HG03060 (cell line): ENCODE data around the gene TTC21A.
A peak's percentile ranks its signal among the peaks of the same experiment; 100 is the strongest.

ENCODE experiments used
- ATAC-seq: cut with Tn5 transposase; IDR thresholded peaks from one replicate; pipeline ENCODE4 v1.9.1; 2021; ENCODE audit warnings: low read depth, moderate number of reproducible peaks; ENCODE audit not compliant: unreplicated experiment

The TTC21A gene

GRCh38 chr3:39115870-39116269, 8.4 kb downstream of the TTC21A start:
- no peak for ATAC-seq

- ATAC-seq = no peak
These were observed 10.6 kb downstream of the TTC21A start for GRCh38 chr3:39118079-39118478.

GRCh38 chr3:39118931-39119660, 11.6 kb downstream of the TTC21A start:
- ATAC-seq = no peak

DNA sequence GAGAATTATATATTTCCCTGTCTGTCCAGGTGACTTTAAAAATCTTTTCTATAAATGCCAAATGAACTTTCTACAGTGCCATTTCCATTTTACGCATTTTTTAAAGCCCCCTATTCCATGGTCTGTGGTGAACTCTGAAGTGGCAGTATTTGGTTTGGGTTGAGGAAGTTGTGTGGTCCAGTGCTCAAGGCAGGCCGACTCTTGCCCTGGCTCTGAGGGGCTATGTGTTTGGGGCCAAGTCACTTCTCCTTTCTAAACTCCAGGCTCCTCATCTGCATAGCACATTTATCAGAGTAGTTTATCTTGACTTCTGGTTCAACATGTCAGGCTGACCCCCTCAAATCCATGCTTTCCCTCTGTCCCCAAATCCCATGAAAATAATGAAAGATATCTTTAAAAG, 14.1 kb downstream of the TTC21A start:
- ATAC-seq = no peak

- ATAC-seq = peak; percentile 54
These were observed 15.3 kb downstream of the TTC21A start for GRCh38 chr3:39122813-39123212.

DNA sequence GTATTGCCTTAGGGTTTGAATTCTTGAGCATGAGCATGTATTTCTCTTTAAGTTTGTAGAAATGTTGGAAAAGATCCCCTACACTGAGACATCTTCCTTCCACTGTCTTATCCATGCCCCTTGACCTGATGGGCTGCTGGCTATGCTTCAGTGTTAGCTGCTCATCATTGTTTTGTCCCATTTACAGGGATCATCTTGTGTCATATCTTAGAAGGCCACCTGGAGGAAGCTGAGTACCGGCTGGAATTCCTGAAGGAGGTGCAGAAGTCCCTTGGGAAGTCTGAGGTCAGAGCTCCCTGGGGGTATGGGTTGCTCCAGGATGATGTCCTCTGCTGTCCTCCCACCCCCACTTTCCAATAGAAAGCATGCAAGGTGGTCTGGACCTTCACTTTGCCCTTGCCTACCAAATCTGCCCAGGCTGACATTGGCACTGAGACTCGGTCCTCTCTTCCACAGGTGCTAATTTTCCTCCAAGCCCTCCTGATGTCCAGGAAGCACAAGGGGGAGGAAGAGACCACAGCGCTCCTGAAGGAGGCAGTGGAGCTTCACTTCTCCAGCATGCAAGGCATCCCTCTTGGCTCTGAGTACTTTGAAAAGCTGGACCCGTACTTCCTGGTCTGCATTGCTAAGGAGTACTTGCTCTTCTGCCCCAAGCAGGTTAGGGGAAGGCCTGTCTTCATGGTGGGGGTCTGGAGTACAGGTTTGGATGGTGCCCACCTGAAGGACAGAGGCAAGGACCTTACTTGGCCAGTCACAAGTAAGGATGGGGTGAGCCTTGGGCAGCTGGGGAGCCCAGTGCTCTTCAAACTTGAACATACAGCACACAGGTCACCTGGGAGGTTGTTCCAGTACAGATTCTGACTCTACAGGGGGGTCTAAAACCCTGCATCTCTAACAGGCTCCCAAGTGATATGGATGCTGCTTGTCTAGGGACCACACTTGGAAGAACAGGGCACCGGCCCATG, 17.7 kb downstream of the TTC21A start:
- no peak for ATAC-seq

DNA sequence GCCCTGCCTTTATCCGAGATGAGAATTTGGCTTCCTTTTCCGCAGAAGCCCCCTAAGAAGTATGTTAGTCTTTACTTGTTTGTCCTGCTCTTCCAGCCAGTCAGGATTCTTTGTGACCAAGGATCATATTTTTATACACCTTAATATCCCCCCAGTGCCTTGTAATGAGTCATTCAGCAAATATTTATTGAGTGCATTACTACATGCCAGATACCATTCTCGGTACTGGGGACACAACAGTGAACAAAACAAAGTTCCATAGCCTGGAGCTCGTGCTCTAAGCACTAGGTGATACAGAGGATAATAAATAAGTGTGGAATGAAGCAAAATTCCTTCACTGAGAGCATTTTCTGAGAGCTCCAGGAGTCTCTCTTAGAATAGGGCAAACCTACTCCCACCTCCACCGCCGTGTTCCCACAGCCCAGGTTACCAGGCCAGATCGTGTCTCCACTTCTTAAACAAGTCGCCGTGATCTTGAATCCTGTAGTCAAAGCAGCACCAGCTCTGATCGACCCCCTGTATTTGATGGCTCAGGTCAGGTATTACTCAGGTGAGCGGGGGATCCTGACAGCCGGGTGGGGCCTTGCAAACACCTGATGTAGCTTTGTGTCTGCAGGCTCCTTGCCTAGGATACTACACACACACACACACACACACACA, 18.5 kb downstream of the TTC21A start:
- ATAC-seq = no peak

- no peak for ATAC-seq
These were observed 19.1 kb downstream of the TTC21A start for GRCh38 chr3:39126532-39127071.

- no peak for ATAC-seq
These were observed 19.9 kb downstream of the TTC21A start for GRCh38 chr3:39127269-39127907.

- ATAC-seq = no peak
These were observed 20.4 kb downstream of the TTC21A start for GRCh38 chr3:39127908-39128304.

DNA sequence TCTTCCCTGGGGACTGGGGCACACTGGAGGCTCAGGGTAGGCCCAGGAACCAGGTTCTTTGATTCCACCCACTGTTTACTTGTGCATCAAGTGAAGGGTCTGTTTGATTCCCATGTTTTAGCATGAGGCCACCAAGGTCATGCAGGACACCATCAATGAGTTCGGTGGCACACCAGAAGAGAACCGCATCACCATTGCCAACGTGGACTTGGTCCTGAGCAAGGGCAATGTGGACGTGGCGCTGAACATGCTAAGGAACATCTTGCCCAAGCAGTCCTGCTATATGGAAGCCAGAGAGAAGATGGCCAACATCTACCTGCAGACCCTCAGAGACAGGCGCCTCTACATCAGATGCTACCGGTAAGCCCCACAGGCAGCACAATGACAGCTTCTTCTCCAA, 21.5 kb downstream of the TTC21A start:
- ATAC-seq = no peak

DNA sequence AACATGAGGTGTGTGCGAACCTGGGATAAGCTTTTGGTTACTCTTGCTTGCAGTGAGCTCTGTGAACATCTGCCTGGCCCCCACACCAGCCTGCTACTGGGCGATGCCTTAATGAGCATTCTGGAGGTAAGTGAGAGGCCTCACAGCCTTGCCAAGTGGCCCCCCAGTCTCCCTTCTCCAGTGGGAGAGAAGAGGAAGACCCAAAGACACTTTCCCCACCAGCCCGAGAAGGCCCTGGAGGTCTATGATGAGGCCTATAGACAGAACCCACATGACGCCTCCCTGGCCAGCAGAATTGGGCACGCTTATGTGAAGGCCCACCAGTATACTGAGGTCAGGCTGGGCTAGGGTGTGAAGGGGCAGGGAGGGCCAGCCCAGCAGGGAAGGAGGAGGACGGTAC, 22.5 kb downstream of the TTC21A start:
- no peak for ATAC-seq

GRCh38 chr3:39130693-39131265, 23.3 kb downstream of the TTC21A start:
- no peak for ATAC-seq

DNA sequence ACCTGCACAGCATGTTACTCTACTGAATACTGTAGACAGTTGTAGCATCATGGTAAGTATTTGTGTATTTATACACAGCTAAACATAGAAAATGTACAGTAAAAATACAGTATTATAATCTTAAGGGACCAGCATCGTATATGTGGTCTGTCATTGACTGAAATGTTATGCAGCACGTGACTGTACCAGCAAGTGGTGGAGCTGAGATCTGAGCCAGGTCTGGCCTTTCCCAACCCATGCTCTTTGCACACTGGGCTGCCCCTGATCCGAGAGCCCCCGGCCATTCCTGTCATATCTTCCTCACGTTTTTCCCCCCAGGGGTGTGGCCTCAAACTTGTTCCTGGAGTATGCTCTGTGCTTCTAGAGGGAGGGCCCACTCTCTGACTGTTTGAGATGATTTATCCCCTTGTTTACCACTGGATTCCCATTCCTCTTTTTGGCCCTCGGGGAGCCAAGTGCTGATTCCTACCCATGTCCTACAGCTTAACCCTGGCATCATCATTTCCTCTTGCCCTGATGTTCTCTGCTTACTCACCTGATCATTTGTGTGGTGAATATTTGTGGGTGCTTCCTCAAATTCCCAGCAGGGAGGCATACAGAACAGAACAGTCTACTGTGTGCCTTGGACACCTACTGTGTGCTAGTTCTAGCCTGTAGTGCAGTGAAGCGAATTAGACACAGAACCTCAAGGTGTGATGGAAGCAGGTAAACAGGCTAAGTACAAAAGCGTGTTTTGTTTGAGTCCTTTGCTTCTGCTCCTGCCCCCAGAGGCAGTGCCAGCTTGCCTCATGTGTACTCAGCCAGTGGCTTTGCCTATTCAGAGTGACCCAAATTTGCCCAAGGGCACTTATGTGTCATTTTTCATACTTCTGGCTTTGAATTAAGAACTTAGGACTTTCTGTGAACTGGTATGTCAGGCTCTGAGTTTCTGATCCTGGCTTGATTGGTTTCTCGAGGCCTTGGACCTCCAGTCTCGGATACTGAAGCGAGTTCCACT, 24.9 kb downstream of the TTC21A start:
- no peak for ATAC-seq

DNA sequence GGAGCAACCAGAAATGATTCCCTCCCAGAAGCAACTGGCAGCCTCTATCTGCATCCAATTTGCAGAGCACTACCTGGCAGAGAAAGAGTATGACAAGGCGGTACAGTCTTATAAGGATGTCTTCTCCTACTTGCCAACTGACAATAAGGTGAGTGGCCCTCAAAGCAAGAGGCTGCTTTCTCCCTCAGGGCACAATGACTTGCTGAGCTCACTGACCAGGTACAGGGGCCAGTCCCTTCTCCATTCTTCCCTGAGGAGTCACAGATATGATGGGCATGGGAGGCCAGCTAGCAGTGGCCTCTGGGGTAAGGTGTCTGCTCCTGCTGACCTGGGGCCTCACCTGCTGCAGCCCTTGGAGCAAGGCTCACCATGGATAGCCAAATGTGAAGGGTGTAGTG, 25.6 kb downstream of the TTC21A start:
- ATAC-seq = no peak

- ATAC-seq = no peak
These were observed 26.3 kb downstream of the TTC21A start for GRCh38 chr3:39133822-39134221.

- ATAC-seq = no peak
These were observed 26.8 kb downstream of the TTC21A start for GRCh38 chr3:39134305-39134704.

- no peak for ATAC-seq
These were observed 27.8 kb downstream of the TTC21A start for GRCh38 chr3:39135170-39135805.
